HG03571 (cell line): ENCODE measurements around the gene LY6G6C.

Experiments used
- ATAC-seq: cut with Tn5 transposase; IDR thresholded peaks from one replicate; pipeline ENCODE4 v1.9.1; 2021; ENCODE audit not compliant: unreplicated experiment

Gene LY6G6C

GRCh38 chr6:31687321-31687720, 34.2 kb downstream of the LY6G6C start:
- no peak for ATAC-seq

GRCh38 chr6:31686483-31686882, 35.1 kb downstream of the LY6G6C start:
- no peak for ATAC-seq

- ATAC-seq: no peak
These were observed 38.0 kb downstream of the LY6G6C start for GRCh38 chr6:31683591-31683990.

GRCh38 chr6:31681135-31681671, 40.3 kb downstream of the LY6G6C start:
- ATAC-seq: no peak

- ATAC-seq: no peak
These were observed 41.1 kb downstream of the LY6G6C start, which contains the start of gene LY6G5C for GRCh38 chr6:31680226-31681134. Gene LY6G5C (minus strand): TSS chr6:31681067. CDS start chr6:31680373, 694 bp downstream.

GRCh38 chr6:31677955-31678354, 43.6 kb downstream of the LY6G6C start:
- ATAC-seq: no peak

- no peak for ATAC-seq
These were observed 44.6 kb downstream of the LY6G6C start for GRCh38 chr6:31676904-31677303.

- no peak for ATAC-seq
These were observed 45.1 kb downstream of the LY6G6C start for GRCh38 chr6:31676322-31676903.

- no peak for ATAC-seq
These were observed 51.9 kb downstream of the LY6G6C start, which contains the start of gene LY6G5B for GRCh38 chr6:31669676-31670075. Gene LY6G5B (plus strand): TSS chr6:31669976. CDS start chr6:31670951, 975 bp downstream.
